IPS-NIHi7 (cell line): ENCODE results near the gene VAT1.
A peak's percentile ranks its signal among the peaks of the same experiment; 100 is the strongest.
"Not testable (repeated sequence)": the region's sequence is repeated elsewhere in the genome, so short reads cannot be mapped to it uniquely, and the experiment has no call there.

Experiments used
- DNase-seq: peaks from one replicate; pipeline ENCODE4 v3.0.0; 2012; ENCODE audit warnings: mixed read lengths; ENCODE audit errors: extremely low spot score

VAT1 gene

GRCh38 chr17:43010667-43011308 lies 11.4 kb downstream of the VAT1 start:
- no peak for DNase-seq

DNA sequence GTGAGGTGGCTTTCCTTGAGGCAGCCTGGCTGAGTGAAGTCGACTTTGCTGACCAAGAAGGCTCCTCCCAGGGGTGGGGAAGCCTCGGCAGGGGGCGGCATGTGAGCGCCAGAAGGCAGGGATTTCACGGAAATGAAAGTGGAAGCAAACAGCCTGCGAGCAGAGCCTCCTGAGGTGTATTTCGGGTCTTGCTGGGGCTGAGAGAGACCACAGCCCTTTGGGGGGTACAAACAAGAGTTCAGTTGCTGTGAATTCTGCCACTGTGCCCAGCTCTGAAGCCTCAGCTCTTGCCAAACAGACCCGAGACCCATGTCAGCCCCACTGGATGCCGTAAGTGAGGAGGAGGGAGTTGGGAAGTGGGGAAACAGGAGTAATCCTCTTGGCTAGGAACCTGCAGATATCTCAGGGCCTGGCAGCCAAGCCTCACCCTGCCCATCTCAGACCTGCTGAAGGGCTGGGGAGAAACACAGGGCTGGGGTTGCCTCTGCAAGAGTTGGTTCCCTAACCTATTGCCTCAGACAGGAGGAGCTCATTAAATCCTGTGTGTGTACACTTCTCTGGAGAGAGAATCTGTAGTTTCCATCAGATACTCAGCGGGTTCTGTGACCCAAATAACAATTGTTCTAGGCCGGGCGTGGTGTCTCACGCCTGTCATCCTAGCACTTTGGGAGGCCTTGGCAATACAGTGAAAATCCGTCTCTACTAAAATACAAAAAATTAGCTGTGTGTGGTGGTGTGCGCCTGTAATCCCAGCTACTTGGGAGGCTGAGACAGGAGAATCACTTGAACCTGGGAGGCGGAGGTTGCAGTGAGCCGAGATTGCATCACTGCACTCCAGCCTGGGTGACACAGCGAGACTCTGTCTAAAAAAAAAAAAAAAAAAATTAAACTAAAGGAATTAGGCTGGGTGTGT lies 15.3 kb downstream of the VAT1 start, which contains the start of gene IFI35:
Gene IFI35 (plus strand): TSS at position 146 of the 913 bp plus-strand sequence. CDS start 164 bp downstream, at position 310.
- DNase-seq: peak; percentile 71

DNA sequence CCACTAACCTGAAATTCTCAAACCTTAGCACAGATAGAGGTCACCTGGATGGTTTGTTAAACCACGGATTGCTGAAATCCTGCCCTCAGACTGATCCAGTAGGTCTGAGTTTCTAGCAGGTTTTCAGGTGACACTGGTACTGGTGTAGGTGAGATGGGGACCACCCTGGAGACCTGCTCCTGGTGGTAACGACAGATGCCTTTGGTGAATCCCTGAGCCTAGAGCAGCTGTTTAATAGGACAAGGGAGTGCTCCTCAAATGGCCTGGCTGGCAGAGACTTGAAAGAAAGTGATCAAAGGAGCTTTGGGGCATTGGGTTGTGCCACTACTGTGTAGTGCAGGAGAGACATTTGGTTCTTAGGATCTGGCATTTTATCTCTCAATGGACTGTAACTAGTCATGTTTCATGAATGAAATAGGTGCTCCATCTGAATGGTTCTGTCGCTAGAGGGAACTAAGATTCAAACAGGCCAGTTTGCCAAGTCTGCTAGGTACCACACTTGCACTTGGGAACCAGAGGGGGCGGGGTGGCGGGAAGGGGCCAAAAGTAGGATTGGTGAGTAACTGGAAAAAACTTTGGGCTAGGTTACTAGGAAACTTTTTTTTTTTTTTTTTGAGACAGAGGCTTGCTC lies 18.5 kb downstream of the VAT1 start:
- DNase-seq: no peak

GRCh38 chr17:43000894-43001293 lies 21.3 kb downstream of the VAT1 start:
- DNase-seq: not testable (repeated sequence)

DNA sequence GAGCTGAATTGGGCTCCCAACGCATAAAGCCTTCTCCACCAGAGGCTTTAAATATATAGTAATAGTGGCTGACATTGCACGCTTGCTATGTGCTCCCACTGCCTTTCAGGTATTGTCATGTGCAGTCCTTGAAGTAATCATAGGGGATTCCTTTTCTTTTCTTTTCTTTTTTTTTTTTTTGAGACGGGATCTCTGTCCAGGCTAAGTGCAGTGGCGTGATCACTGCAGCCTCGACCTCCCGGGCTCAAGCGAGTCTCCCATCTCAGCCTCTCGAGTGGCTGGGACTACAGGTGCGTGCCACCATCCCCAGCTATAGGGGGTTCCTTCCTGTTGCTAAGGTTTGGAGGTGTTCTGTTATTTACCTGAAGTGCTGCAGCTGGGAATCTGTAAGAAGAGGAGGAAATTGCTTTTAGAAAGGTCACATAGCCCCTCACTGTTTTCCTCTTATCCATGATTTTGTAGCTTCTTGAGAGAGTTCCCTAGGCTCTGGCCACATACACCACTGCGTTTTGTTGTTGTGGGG lies 23.1 kb downstream of the VAT1 start:
- DNase-seq: no peak

DNA sequence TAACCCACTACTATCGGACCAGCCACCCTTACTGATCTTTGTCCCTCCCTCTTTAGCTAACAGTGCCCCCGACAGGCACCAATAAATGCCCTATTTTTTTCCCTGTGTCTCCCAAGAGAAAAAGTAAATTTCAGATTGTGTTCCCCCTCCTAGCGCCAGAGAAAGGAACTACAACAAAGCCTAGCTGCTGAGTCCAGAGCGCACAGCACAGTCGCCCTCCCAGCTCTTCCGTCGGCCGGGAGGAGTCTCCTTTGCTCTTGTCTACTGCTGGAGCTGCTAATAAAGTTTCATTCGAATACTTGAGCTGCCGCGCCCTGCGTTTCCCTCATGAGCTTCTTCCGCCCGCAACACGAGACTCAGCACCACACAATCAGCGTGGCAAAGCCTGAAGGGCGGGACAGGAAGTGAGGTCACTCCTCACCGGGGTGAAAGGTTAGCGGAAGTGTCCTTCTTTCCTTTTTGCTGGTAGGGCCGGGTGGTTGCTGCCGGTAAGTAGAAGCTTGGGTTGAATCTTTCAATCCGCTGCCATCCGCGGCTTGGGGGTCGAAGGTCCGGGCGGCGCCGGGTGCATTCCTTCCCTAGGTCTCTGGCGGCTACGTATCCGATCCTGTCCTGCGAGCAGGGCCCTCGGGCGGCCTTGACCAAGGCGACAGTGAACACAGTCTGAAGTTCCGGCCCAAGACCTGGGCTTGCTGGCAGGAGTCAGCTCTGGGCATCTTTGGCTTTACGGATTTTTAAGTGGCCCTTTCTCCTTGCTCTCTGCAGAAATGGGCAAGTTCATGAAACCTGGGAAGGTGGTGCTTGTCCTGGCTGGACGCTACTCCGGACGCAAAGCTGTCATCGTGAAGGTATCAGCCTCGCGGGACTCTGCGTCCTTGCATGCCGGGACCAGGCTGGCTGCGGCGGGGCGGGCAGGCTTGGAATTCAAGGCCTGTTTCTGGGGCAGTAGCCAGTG lies 23.9 kb downstream of the VAT1 start, which contains the start of gene RPL27:
Gene RPL27 (plus strand): TSS at position 436 of the 955 bp plus-strand sequence. CDS start 332 bp downstream, at position 768.
- DNase-seq: peak; percentile 95

- DNase-seq: no peak
Observed at GRCh38 chr17:42997390-42997983, 24.7 kb downstream of the VAT1 start.

DNA sequence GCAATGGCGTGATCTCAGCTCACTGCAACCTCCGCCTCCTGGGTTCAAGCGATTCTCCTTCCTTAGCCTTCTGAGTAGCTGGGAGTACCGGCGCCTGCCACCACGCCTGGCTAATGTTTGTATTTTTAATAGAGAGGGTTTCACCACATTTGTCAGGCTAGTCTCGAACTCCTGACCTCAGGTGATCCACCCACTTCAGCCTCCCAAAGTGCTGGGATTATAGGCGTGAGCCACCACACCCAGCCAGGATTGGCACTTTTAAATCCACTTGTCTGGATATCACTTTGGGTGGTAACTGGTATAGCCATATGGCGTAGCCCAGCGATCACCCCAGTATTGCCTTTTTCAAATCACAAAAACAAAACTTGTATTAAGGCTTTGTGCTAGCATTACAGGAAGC lies 28.3 kb downstream of the VAT1 start:
- DNase-seq: not testable (repeated sequence)

GRCh38 chr17:42992872-42993271 lies 29.3 kb downstream of the VAT1 start:
- no peak for DNase-seq

- DNase-seq: no peak
Observed at GRCh38 chr17:42991471-42991870, 30.7 kb downstream of the VAT1 start.

DNA sequence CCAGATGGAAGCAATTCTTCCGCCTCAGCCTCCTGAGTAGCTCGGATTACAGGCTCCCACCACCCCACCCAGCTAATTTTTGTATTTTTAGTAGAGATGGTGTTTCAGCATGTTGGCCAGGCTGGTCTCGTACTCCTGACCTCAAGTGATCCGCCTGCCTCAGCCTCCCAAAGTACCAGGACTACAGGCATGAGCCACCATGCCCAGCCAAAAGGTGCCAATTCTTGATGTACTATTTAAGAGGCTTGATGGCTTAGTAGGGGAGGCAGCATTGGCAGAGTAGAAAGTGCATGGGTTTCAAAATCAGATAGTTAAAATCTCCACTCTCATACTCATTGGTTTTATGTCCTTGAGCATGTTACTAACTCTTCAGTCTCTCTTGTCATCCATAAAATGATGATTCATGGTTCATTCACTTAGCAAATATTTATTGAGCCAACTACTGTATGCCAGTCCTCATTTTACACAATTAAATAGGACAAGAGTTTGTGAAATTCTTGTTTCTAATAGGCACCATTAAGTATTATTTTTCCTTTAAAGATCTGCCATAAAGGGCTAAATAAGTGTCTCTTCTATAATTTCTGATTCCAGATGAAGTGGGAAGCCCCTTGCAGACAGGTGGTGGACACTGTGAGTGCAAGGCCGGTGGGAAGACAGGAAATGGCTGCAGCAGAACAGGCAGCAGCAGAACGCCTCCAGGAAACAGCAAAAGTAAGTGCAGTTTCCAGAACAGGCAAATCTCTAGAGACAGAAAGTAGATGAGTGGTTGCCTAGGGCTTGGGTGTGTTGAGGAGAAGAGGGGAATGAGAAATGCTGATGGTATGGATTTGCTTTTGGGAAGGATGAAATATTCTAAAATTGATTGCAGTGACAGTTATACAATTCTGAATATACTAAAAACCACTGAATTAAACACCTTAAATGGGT lies 32.2 kb downstream of the VAT1 start:
- no peak for DNase-seq

GRCh38 chr17:42989141-42989540 lies 33.0 kb downstream of the VAT1 start:
- no peak for DNase-seq

GRCh38 chr17:42985225-42985624 lies 37.0 kb downstream of the VAT1 start:
- DNase-seq: no peak

- DNase-seq: no peak
Observed at GRCh38 chr17:42982266-42982665, 39.9 kb downstream of the VAT1 start.

- peak; percentile 73 for DNase-seq
Observed at GRCh38 chr17:42980766-42981397, 41.3 kb downstream of the VAT1 start.

DNA sequence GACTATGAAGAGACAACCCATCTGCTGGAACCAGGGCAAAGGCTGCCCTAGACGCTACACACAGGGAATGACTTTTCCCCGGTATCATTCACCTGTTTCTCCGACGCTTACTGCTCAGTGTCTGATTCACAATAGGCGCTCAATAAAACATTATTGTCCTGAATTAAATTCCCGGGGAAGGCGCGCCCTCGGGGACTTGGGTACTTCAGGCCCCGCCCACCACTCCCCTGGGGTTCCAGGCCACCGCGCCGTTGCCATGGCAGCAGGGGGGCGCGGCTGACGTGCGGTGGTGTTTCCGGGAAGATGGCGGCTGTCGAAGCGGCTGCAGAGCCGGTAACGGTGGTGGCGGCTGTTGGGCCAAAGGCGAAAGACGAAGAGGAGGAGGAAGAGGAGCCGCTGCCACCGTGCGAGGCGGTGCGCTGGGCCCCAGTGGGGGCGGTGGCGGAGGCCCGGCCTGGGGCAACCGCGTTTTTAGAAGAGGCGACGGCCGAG lies 41.9 kb downstream of the VAT1 start, which contains the start of gene RUNDC1:
Gene RUNDC1 (plus strand): TSS at position 292 of the 492 bp plus-strand sequence. CDS start 12 bp downstream, at position 304.
- DNase-seq: peak; percentile 96

DNA sequence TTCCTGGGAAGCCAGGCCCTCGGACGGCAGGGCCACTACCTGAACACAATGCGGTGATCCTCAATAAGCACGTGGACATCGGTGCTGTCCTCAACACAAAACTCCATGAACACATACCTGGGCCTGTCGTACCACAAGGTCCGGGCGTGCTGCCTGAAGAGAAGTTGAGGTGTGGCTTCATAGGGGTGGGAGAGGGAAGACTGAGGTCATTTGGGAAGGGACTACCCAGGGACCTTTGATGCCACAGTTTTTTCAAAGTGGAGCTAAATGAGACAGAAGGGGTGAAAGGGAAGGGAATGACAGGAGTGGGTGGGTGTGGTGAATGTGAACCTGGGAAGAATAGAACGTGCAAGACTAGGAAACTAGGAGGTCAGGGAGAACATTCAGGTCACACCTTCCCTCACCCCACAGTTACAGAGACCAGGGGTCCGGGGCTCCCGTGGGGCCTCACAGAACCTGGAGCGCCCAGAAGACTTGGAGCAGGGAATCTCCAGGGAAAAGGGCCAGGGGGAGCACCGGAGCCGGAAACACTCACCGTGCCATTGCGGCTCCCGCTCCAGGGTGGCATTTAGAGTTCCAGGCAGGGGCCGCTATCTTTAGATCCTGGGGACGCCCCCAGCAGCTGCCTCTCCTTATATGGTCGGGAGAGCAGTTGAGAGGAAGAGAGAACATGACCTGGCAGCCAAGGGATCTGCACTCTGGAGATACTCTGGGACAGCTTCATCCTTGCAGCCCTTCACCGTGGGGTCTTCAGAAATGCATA lies 42.5 kb downstream of the VAT1 start, which contains the start of gene PTGES3L:
Gene PTGES3L (minus strand): TSS at position 570 of the 763 bp plus-strand sequence. CDS start 27 bp downstream, at position 543.
- DNase-seq: peak; percentile 84

DNA sequence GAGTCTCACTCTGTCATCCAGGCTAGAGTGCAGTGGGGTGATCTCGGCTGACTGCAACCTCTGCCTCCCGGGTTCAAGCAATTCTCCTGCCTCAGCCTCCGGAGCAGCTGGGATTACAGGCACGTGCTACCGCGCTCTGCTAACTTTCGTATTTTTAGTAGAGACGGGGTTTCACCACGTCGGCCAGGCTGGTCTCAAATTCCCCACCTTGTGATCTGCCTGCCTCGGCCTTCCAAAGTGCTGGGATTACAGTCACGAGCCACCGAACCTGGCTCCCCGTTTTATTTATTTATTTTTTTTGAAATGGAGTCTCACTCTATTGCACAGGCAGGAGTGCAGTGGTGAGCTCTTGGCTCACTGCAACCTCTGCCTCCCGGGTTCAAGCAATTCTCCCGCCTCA lies 46.5 kb downstream of the VAT1 start:
- DNase-seq: not testable (repeated sequence)
